Stomach (tissue), 9 donors: Measurements from ENCODE around the gene CLTB. TPM values are rescaled to one million over a fixed set of nuclear protein-coding genes. Genes with fewer than 3 reads are reported as not detected.

Experiments used
- DNase-seq, 2 donors: peaks; one replicate each; pipeline versions ENCODE4 v3.0.0 to v3.0.0-alpha.2; 2013 to 2019
- H3K27ac ChIP-seq, 5 donors: fragments of 200-600 bp in 4 of 5; sonication (generic) in 4 of 5; one replicate each; pipeline ENCODE4 v1.5.1; 2013 to 2019; ENCODE audit warnings: mild to moderate bottlenecking in 1 of 5, moderate library complexity in 1 of 5
- H3K27me3 ChIP-seq, 3 donors: fragments of 200-600 bp; sonication (generic); one replicate each; pipeline ENCODE4 v1.5.1; 2017 to 2019; ENCODE audit warnings: mixed run types in 1 of 3
- H3K36me3 ChIP-seq, 4 donors: fragments of 200-600 bp; sonication (generic); 1 replicate in 3 of 4; 2 replicates in 1 of 4; pipeline ENCODE4 v1.5.1; 2016 to 2019
- H3K4me1 ChIP-seq, 4 donors: fragments of 200-600 bp; sonication (generic); one replicate each; pipeline ENCODE4 v1.5.1; 2016 to 2019
- H3K4me3 ChIP-seq, 4 donors: fragments of 200-600 bp; sonication (generic) in 3 of 4; one replicate each; pipeline ENCODE4 v1.5.1; 2016 to 2019; ENCODE audit warnings: mild to moderate bottlenecking in 1 of 4
- H3K9me3 ChIP-seq, 4 donors: fragments of 200-600 bp; sonication (generic); one replicate each; pipeline ENCODE4 v1.5.1; 2016 to 2019
- CTCF ChIP-seq, 7 experiments: fragments of 450-650 bp in 4 of 7; fragments of 200-600 bp in 3 of 7; sonication (generic) in 3 of 7; IDR thresholded peaks; one replicate each; pipeline ENCODE4 v1.5.1; 2016 to 2019; ENCODE audit warnings: antibody characterized with exemption in 7 of 7, control low read depth in 2 of 7, mild to moderate bottlenecking in 1 of 7
- EP300 ChIP-seq: sonication (generic); formaldehyde crosslinking; IDR thresholded peaks from one replicate; pipeline ENCODE4 v1.6.1; 2017; ENCODE audit warnings: antibody characterized with exemption
- POLR2A ChIP-seq, 4 donors: fragments of 450-650 bp; IDR thresholded peaks; one replicate each; pipeline ENCODE4 v1.6.1; 2016; ENCODE audit warnings: antibody characterized with exemption in 4 of 4, control low read depth in 2 of 4, mild to moderate bottlenecking in 1 of 4, moderate library complexity in 1 of 4
- POLR2AphosphoS5 ChIP-seq, 3 donors: sonication (generic); formaldehyde crosslinking; IDR thresholded peaks; one replicate each; pipeline ENCODE4 v1.6.1; 2016; ENCODE audit warnings: antibody characterized with exemption in 3 of 3
- WGBS, 5 donors: extraction: QIAGEN DNeasy Blood & Tissue Kit in 3 of 5; methylation state at CpG; one replicate each; pipeline versions ENCODE4 v1.1.5 to v1.1.7; 2013 to 2018; 5-methylcytosine and 5-hydroxymethylcytosine counted together
- intact Hi-C: fragments of 100-400 bp; cut with DNase I; formaldehyde crosslinking; loops from one replicate; pipeline ENCODE4 v1.15.1; 2023; ENCODE audit warnings: low total_unique reads
- polyA plus RNA-seq, 3 donors: library from polyadenylated mRNA; stranded (reverse); fragments of 200-250 nt; gene quantifications; one replicate each; pipeline ENCODE4 v1.2.3, GENCODE V29; 2013
- total RNA-seq, 5 donors: library from RNA; depleted of rRNA; stranded (reverse); fragments of >200 nt; gene quantifications; one replicate each; pipeline versions ENCODE4 v1.1.0 to v1.2.3, GENCODE V29; 2014 to 2016
- donor health status: healthy with polysubstance abuse.
- donor health status: Bipolar disorder and iron deficiency.
- donor health status: healthy.

CLTB gene
- total and polyA plus RNA-seq, 8 donors = 81.9 to 427 (median 213) TPM

DNA sequence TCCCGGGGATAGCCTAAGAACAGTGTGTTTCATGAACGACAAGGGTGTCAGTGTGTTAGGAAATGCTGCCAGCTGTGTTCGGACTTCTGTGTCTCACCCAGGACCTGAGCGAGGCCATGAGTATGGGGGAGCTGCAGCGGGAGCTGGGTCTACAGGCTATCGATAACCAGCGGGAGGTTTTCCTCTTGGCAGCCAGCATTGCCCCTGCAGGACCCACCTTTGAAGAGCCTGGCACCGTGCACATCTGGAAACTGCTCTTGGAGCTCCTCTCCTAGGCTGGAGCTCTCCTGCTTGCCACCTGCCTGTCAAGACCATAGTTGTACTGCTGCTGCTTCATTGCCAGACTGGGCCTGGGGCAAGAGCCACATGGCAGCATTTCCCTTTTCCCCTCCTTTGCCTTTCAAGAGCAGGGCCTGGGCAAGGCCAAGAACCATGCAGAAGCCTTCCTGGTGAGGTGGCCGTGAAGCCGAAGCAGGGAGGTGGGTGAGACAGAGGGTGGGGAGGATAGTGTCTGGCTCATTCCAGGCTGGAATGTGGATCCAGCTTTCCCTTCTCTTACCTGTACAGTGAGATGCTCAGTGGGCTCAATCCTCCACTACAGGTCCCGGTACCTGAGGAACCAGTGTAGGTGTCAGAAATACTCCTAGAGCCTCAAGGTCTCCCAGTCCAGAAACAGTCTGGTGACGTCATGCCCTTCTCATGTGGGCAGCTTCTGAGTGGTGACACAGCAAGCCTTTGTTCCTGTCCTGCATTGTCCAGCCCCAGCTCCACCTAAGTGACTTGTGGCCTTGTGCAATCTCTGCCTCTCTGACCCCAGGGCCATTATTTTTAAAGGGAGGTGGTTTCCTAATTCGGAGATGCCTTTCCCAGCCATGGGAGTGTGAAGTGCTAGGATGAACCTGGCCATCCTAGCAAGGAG is 44.5 kb downstream of the CLTB start:
- Histone ChIP-seq H3K27me3 (no peaks in the 10 kb centered on the region), H3K36me3 (peaks cover 0 to 51% (median 36%) of the 10 kb centered on the region in 4 donors), H3K4me1 (peaks cover 0 to 16% (median 5%) of the 10 kb centered on the region in 4 donors), H3K27ac (peak overlapping the region in 3 of 5 donors; percentile 5 to 43 (median 19)), H3K4me3 (no peak overlapping the region), H3K9me3 (no peaks in the 10 kb centered on the region)
- no peak for DNase-seq
- intact Hi-C loops = no loop called here
- 83 to 92% (median 89%) methylated on average over 11 to 13 of the region's 13 CpGs for WGBS, 5 donors
- TF ChIP-seq POLR2AphosphoS5 (IDR thresholded peaks at IDR 0.05) = no peak
- no peak for TF ChIP-seq POLR2A (IDR thresholded peaks at IDR 0.05)
- no peak for TF ChIP-seq CTCF (IDR thresholded peaks at IDR 0.05)
- TF ChIP-seq EP300 = no peak

GRCh38 chr5:176369934-176370711 is 46.2 kb downstream of the CLTB start:
- H3K9me3 ChIP-seq = no peaks in the 10 kb centered on the region
- WGBS, 5 donors = 73 to 84% (median 79%) methylated on average over 8 of the region's 8 CpGs
- no peak overlapping the region for H3K4me3 ChIP-seq
- peaks cover 0 to 12% (median 6%) of the 10 kb centered on the region in 3 donors for H3K27me3 ChIP-seq
- no peak for TF ChIP-seq EP300
- TF ChIP-seq POLR2AphosphoS5 (IDR thresholded peaks at IDR 0.05) = no peak
- no peak for TF ChIP-seq POLR2A (IDR thresholded peaks at IDR 0.05)
- no peak for TF ChIP-seq CTCF (IDR thresholded peaks at IDR 0.05)
- no peak overlapping the region for H3K27ac ChIP-seq
- no peak for DNase-seq
- intact Hi-C loops = no loop called here
- H3K4me1 ChIP-seq = peaks cover 6 to 30% (median 17%) of the 10 kb centered on the region in 4 donors
- peaks cover 0 to 51% (median 33%) of the 10 kb centered on the region in 4 donors for H3K36me3 ChIP-seq

DNA sequence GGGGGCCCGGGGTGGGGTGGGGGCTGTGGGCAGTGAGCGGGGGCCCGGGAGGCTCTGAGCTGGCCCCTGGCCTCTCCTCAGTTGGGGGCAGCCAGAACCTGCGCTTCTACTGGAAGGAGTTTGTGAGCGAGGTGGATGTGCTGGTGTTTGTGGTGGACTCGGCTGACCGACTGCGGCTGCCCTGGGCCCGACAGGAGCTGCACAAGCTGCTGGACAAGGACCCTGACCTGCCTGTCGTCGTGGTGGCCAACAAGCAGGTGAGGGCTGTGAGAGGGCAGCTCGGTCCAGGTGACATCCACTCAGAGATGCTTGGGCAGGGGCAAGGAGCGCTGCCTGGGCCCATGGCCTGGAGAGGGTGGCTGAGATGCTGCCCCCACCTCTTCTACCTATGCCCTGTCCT is 47.6 kb downstream of the CLTB start:
- intact Hi-C loops = no loop called here
- peaks cover 0 to 12% (median 6%) of the 10 kb centered on the region in 3 donors for H3K27me3 ChIP-seq
- H3K4me1 ChIP-seq = peaks cover 6 to 36% (median 24%) of the 10 kb centered on the region in 4 donors
- H3K4me3 ChIP-seq = no peak overlapping the region
- TF ChIP-seq EP300 (no peak), CTCF (IDR thresholded peaks at IDR 0.05) (no peak), POLR2AphosphoS5 (IDR thresholded peaks at IDR 0.05) (no peak), POLR2A (IDR thresholded peaks at IDR 0.05) (no peak)
- no peak overlapping the region for H3K27ac ChIP-seq
- H3K9me3 ChIP-seq = no peaks in the 10 kb centered on the region
- no peak for DNase-seq
- 90 to 97% (median 95%) methylated on average over 10 to 13 of the region's 13 CpGs for WGBS, 5 donors
- peaks cover 0 to 51% (median 33%) of the 10 kb centered on the region in 4 donors for H3K36me3 ChIP-seq

DNA sequence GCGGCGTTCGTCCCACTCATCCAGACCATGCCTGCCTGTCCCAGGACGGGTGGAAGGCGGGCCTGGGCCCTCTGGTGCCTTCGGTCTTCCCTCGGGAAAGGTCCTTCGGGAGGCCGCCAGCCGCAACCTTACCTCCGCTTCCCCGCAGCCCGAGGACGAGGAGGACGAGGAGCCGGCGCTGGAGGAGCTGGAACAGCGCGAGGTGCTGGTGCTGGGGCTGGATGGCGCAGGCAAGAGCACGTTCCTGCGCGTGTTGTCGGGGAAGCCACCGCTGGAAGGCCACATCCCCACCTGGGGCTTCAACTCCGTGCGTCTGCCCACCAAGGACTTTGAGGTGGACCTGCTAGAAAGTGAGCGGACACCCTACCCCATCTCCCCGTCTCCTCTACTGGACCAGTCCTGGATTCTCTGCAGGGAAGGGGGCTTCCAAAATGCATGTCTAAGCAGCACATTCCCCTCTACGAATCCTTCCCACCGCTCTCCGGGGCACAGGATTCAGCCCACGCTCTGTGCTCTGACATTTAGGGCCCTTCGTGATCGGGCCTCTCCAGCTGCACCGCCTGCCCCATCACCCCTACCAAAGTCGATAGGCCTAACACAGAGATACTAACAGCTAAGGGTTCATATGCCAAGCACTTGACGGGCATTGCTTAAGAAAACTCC is 50.0 kb downstream of the CLTB start:
- TF ChIP-seq CTCF (IDR thresholded peaks at IDR 0.05) (no peak), POLR2AphosphoS5 (IDR thresholded peaks at IDR 0.05) (no peak), POLR2A (IDR thresholded peaks at IDR 0.05) (no peak), EP300 (no peak)
- 49 to 84% (median 63%) methylated on average over 18 to 38 of the region's 38 CpGs for WGBS, 5 donors
- H3K9me3 ChIP-seq = no peaks in the 10 kb centered on the region
- peaks cover 0 to 39% (median 26%) of the 10 kb centered on the region in 4 donors for H3K36me3 ChIP-seq
- H3K27me3 ChIP-seq = peaks cover 0 to 12% (median 6%) of the 10 kb centered on the region in 3 donors
- H3K4me1 ChIP-seq = peaks cover 6 to 27% (median 26%) of the 10 kb centered on the region in 4 donors
- peak overlapping the region; percentile 70 to 92 (median 82) for H3K4me3 ChIP-seq
- intact Hi-C loops = no loop called here
- DNase-seq = no peak
- H3K27ac ChIP-seq = peak overlapping the region in 4 of 5 donors; percentile 48 to 83 (median 60)
